Measurements from ENCODE around the gene TBC1D4. TPM values are rescaled to one million over a fixed set of nuclear protein-coding genes. Genes with fewer than 3 reads are reported as not detected.
A peak's percentile ranks its signal among the peaks of the same experiment; 100 is the strongest.

TBC1D4 gene
- total RNA-seq, 1 experiment from 2014 or later = 28.2 TPM

DNA sequence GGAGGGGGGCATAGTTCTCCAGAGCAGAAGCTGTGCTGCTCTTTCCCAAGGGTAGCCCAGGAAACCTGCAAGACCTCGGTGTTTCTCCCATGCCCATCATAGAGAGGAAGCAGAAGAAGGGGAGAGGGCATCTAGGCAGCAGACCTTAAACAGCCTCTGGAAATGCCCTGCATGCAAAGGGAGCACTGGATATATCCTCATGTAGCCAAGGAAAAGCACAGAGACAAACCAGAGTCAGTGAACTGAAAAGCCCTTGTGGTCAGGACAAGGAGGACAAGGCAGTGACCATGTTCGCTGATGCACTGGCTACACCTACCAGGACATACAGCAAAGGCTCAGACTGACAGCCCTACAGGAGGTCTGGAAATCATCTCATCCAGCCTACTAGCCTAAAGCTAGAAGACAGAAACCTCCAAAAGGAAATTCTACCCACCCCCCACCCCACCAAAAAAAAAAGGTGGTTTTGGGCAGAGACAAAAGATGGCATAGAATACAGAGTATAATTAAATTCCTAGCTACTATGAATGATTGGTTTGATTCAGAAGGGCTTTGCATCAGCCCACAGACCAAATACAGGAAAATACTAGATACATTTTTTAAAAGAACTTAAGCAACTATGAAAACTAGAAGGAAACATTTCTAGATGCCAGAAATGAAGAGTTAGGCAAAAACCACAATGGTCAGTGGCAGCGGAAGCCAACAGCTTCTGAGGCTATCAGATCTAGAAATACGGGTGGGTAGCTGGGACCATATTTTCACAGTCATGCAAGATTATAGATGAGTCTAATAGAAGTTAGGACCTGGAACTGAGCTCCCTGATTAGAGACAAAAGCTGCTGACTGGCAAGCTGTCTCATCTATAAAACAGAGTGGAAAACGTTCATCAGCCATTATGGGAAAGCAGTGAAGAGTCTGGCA is 4.4 kb upstream of the TBC1D4 start:
- peak; percentile 53 for DNase-seq (ENCODE audit: low read depth)

- peak; percentile 86 for DNase-seq (ENCODE audit: low read depth)
These were observed 3.5 kb upstream of the TBC1D4 start for GRCh38 chr13:75485286-75486062.

- no peak for DNase-seq (ENCODE audit: low read depth)
These were observed 781 bp upstream of the TBC1D4 start for GRCh38 chr13:75482820-75483079.

DNA sequence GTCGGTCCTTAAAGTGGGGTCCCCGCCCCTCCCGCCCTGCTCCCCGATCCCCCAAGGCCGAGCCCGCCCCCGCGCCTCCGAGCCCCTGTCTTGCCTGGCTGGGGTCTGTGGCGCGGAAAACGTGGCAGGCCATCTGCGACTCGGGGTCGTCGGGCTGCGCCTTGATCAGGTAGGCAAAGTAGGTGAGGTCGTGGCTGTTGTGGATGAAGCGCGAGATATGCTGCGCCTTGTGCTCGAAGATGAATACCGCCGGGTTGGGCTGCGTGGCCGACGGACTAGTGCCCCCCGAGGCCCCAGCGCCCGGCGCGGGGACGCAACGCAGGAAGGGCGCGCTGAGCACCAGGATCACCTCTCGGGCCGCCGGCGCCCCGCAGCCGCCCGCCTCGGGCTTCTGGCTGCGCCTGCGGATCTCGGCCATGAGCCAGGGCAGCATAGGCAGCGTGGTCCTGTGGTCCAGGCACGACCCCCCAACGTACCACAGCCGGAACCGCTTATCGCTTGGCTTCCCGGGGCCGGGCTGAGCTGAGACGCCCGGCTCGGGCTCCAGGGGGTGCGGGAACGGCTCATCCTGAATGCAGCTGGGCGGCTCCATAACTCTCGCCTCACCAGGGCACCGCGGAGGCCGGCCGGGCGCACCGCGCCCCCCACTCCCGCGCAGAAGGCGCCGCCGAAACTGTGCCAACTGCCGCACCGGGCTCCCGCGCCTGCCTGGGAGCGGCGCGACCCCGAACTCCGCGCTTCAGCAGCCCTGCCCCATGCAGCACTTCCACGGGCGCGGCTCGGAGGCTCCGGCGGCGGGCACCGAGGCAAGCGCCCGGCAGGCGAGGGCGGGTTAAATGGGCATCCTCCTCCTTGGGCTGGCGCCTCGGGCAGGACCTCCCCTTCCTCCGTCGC is 546 bp downstream of the TBC1D4 start:
- peak; percentile 52 for DNase-seq (ENCODE audit: low read depth)

GRCh38 chr13:75480671-75481175 is 1.2 kb downstream of the TBC1D4 start:
- peak; percentile 64 for DNase-seq (ENCODE audit: low read depth)

- DNase-seq (ENCODE audit: low read depth) = no peak
These were observed 2.7 kb downstream of the TBC1D4 start for GRCh38 chr13:75479102-75479740.

- DNase-seq (ENCODE audit: low read depth) = no peak
These were observed 3.3 kb downstream of the TBC1D4 start for GRCh38 chr13:75478659-75479058.

GRCh38 chr13:75474956-75475355 is 7.0 kb downstream of the TBC1D4 start:
- no peak for DNase-seq (ENCODE audit: low read depth)

GRCh38 chr13:75473468-75473867 is 8.5 kb downstream of the TBC1D4 start:
- no peak for DNase-seq (ENCODE audit: low read depth)

- DNase-seq (ENCODE audit: low read depth) = no peak
These were observed 11.3 kb downstream of the TBC1D4 start for GRCh38 chr13:75470676-75471075.

GRCh38 chr13:75469047-75469446 is 12.9 kb downstream of the TBC1D4 start:
- DNase-seq (ENCODE audit: low read depth) = no peak

- no peak for DNase-seq (ENCODE audit: low read depth)
These were observed 13.4 kb downstream of the TBC1D4 start for GRCh38 chr13:75468602-75469001.

DNA sequence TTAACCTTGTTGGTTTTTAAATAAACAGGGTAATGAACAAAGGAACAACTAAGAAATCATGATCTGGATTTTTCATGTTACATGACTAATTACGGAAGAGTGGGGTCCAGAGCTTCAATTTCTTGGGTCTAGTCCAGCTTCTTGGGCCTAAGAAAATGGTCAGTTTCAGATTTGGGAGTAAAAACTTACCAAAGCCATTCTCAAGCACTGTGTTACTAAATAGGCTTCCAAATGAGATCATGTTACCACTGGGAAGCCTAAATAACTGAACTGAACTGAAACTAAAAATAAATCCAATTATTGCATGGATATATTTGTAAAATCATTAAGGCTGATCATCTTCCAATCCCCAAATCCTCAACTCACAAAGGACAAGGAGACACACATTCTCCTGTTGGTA is 13.9 kb downstream of the TBC1D4 start:
- no peak for DNase-seq (ENCODE audit: low read depth)

- no peak for DNase-seq (ENCODE audit: low read depth)
These were observed 14.8 kb downstream of the TBC1D4 start for GRCh38 chr13:75467040-75467728.

DNA sequence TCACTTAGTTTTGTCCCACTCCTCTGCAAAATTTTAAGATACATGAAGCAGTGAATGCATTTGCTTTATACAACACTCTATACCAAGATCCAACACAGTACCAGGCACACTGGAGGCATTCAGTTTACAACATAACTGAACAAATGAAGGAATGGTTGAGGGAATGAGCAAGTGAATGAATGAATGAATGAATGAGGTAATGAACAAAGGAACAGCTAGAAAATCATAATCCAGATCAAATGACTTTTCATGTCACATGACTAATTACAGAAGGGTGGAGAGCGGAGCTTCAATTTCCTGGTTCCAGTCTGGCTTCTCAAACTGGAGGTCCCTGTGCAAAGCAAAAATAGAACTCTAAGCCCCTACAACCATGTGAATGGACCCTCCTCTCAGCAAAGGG is 16.7 kb downstream of the TBC1D4 start:
- DNase-seq (ENCODE audit: low read depth) = no peak

DNA sequence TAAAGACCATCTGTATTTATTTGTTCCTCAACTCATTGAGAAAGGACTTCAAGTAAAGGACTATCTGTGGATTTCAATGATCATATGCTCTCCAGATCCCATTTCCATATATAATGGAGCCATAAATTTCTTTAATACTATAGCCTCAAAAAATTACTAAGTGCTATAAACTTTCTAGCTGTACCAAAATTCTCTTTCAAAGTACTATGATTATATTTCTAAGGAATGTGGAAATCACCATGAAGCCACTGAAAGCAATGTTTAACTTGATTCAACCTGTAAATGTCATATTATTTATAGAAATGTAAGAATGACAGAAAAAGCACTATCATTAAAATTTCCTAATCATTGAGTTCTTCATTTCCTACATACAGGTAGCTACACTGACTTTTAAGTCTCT is 20.7 kb downstream of the TBC1D4 start:
- DNase-seq (ENCODE audit: low read depth) = no peak

DNA sequence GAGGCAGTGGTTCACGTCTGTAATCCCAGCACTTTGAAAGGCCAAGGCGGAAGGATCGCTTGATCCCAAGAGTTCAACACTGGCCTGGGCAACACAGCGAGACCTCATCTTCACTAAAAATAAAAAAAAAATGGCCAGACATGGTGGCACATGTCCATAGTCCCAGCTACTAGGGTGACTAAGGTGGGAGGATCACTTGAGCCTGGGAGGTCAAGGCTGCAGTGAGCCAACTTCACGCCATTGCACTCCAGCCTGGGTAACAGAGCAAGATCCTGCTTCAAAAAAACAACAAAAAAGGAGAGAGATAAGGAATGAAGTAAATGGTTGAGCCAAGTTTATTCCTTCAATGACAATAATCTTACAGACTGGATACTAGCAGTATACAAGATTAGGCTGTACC is 21.3 kb downstream of the TBC1D4 start:
- DNase-seq (ENCODE audit: low read depth) = no peak

DNA sequence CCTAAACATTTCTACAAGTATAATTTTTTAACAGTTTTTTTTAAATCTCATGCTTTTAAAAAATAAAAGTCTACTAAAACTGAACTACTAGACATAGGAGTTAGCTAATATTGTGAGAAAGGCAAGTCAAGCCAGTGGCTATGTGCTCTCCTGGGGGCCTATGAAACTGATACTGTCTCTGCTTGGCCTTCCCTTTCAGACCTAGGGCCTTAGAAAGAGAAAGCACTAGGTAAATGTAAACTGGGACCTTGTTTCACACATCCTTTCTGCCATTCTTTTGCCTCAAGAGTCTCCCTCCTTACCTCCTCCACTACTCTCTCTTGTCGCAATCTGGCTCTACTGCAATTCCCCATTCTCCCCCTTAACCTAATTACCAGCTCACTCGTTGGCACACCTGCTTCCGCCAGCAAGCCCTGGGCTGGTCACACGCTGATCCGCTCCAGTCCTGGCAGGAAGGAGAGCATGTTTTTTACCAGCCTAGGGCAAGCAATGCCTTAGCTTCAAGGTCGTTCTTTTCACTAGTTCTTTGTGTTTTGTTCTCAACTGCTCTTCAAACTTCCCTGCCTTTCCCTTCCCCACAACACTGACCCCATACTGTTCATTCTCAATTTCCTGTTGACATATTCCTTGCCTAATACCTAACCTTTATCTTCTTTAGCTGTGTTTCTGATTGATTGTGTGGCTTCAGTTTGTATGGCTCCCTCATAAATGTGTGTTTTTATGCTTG is 23.1 kb downstream of the TBC1D4 start:
- DNase-seq (ENCODE audit: low read depth) = no peak

GRCh38 chr13:75455962-75456361 is 26.0 kb downstream of the TBC1D4 start:
- DNase-seq (ENCODE audit: low read depth) = no peak

DNA sequence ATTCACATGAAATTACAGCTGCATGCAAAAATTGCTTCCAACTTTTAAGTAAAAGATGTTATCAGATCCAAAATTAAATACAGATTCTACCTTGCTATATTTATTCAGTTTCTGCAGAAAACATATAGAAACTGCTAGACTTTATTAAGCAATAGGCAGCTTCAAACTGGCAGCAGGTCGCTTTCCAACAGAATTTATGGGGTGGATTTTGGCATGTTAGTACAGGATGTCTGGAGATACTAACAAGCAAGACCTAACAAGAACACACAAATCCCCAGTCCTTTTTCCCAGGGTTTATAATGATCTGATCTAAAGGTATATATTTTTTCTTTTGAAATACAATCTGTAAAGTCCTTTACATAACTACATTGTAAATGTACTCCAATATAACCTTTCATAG is 27.5 kb downstream of the TBC1D4 start:
- DNase-seq (ENCODE audit: low read depth) = no peak
